ENCODE measurements around the gene CCDC178. TPM values are rescaled to one million over a fixed set of nuclear protein-coding genes. Genes with fewer than 3 reads are reported as not detected.

Gene CCDC178
- polyA plus RNA-seq, 1 donor from 2014 or later, result not detected

DNA sequence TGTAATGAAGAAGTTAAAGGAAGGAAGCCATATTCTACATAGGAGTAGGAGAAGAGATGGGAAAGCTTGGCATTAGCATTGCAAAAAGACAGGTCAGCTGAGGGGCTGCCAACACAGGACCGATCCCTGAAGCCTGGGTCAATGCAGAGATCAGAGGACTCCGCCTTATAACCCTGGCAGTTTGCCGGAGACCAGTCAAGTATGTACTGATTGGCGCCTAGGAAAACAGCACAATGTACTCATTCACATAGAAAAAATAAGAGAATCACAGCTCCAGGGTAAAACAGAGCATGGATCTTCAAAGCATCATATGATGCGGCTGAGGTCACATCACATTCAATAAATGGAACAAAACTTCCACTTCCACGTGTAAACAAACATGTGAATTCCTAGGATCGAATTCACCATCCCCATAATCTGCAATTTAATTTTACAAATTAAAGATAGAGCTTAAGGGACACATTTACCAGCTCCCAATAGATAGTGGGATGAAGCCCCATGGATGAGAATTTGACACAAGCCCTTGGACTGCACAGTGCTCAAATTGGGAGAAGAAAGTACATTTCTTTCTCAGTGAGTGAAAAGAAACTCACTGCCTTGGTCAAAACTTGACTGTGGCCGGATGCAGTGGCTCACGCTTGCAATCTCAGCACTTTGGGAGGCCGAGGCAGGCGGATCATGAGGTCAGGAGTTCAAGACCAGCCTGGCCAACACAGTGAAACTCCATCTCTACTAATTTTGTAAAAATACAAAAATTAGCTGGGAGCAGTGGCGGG lies 532.7 kb downstream of the CCDC178 start:
- Histone ChIP-seq H3K27me3 (ENCODE audit: insufficient read depth, low read depth, low read length) (no peaks in the 10 kb centered on the region), H3K4me3 (ENCODE audit: low read length) (no peak overlapping the region), H3K9me2 (ENCODE audit: insufficient read depth, low read length) (no peaks in the 10 kb centered on the region), H2AFZ (ENCODE audit: low read depth, low read length) (no peak overlapping the region), H3K9me3 (ENCODE audit: low read length) (no peaks in the 10 kb centered on the region), H3K79me2 (replicated peaks; ENCODE audit: insufficient read depth, low read length) (no peaks in the 10 kb centered on the region), H3K27ac (ENCODE audit: low read length) (no peak overlapping the region), H3K4me2 (ENCODE audit: low read length) (no peak overlapping the region), H3K36me3 (ENCODE audit: insufficient read depth, low read length) (no peaks in the 10 kb centered on the region), H4K20me1 (ENCODE audit: insufficient read depth) (no peaks in the 10 kb centered on the region), H3F3A (ENCODE audit: insufficient read depth, low read length, poor library complexity, severe bottlenecking) (no peaks in the 10 kb centered on the region), H3K9ac (ENCODE audit: low read length) (no peak overlapping the region)
- TF ChIP-seq EZH2 (IDR thresholded peaks at IDR 0.05; ENCODE audit: borderline replicate concordance, insufficient read depth, low read length, poor library complexity, severe bottlenecking) (no peak), REST (IDR thresholded peaks at IDR 0.05; ENCODE audit: borderline replicate concordance) (no peak), RAD21 (conservative IDR thresholded peaks at IDR 0.05) (no peak), EP300 (conservative IDR thresholded peaks at IDR 0.05; ENCODE audit: poor library complexity, severe bottlenecking) (no peak), MXI1 (conservative IDR thresholded peaks at IDR 0.05; ENCODE audit: poor library complexity, severe bottlenecking) (no peak), SMC3 (conservative IDR thresholded peaks at IDR 0.05; ENCODE audit: poor library complexity) (no peak), POLR2AphosphoS5 (IDR thresholded peaks at IDR 0.05) (no peak), TAF1 (IDR thresholded peaks at IDR 0.05; ENCODE audit: low read depth) (no peak)
- TF ChIP-seq, protein P1, sequence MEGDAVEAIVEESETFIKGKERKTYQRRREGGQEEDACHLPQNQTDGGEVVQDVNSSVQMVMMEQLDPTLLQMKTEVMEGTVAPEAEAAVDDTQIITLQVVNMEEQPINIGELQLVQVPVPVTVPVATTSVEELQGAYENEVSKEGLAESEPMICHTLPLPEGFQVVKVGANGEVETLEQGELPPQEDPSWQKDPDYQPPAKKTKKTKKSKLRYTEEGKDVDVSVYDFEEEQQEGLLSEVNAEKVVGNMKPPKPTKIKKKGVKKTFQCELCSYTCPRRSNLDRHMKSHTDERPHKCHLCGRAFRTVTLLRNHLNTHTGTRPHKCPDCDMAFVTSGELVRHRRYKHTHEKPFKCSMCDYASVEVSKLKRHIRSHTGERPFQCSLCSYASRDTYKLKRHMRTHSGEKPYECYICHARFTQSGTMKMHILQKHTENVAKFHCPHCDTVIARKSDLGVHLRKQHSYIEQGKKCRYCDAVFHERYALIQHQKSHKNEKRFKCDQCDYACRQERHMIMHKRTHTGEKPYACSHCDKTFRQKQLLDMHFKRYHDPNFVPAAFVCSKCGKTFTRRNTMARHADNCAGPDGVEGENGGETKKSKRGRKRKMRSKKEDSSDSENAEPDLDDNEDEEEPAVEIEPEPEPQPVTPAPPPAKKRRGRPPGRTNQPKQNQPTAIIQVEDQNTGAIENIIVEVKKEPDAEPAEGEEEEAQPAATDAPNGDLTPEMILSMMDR (IDR thresholded peaks at IDR 0.05; ENCODE audit: poor library complexity, severe bottlenecking), result no peak

GRCh38 chr18:32907311-32907585 lies 533.3 kb downstream of the CCDC178 start:
- H3K9ac ChIP-seq (ENCODE audit: low read length), result no peak overlapping the region
- H3K4me2 ChIP-seq (ENCODE audit: low read length), result no peak overlapping the region
- H3K4me3 ChIP-seq (ENCODE audit: low read length), result no peak overlapping the region
- no peaks in the 10 kb centered on the region for H3K79me2 ChIP-seq (replicated peaks; ENCODE audit: insufficient read depth, low read length)
- H2AFZ ChIP-seq (ENCODE audit: low read depth, low read length), result no peak overlapping the region
- H3K27ac ChIP-seq (ENCODE audit: low read length), result no peak overlapping the region
- TF ChIP-seq EZH2 (IDR thresholded peaks at IDR 0.05; ENCODE audit: borderline replicate concordance, insufficient read depth, low read length, poor library complexity, severe bottlenecking) (no peak), REST (IDR thresholded peaks at IDR 0.05; ENCODE audit: borderline replicate concordance) (no peak), TAF1 (IDR thresholded peaks at IDR 0.05; ENCODE audit: low read depth) (no peak), RAD21 (conservative IDR thresholded peaks at IDR 0.05) (no peak), MXI1 (conservative IDR thresholded peaks at IDR 0.05; ENCODE audit: poor library complexity, severe bottlenecking) (no peak), POLR2AphosphoS5 (IDR thresholded peaks at IDR 0.05) (no peak)
- TF ChIP-seq, protein P1 (IDR thresholded peaks at IDR 0.05; ENCODE audit: poor library complexity, severe bottlenecking), result no peak
- no peaks in the 10 kb centered on the region for H3F3A ChIP-seq (ENCODE audit: insufficient read depth, low read length, poor library complexity, severe bottlenecking)
- H3K9me3 ChIP-seq (ENCODE audit: low read length), result no peaks in the 10 kb centered on the region
- H3K9me2 ChIP-seq (ENCODE audit: insufficient read depth, low read length), result no peaks in the 10 kb centered on the region
- H3K27me3 ChIP-seq (ENCODE audit: insufficient read depth, low read depth, low read length), result no peaks in the 10 kb centered on the region
- H4K20me1 ChIP-seq (ENCODE audit: insufficient read depth), result no peaks in the 10 kb centered on the region
- H3K36me3 ChIP-seq (ENCODE audit: insufficient read depth, low read length), result no peaks in the 10 kb centered on the region
